A549 (cell line): ENCODE data around the gene RTP5.

Experiments used
- HDAC2 ChIP-seq: fragments of 200-600 bp; sonication (generic); IDR thresholded peaks from 2 replicates; pipeline ENCODE4 v1.6.1; 2016
- NR3C1 ChIP-seq: fragments of >200 bp; sonication (Bioruptor Twin); formaldehyde crosslinking; IDR thresholded peaks from 3 replicates; pipeline ENCODE4 v1.6.1; 2017
- PHF8 ChIP-seq: fragments of 200-600 bp; sonication (generic); IDR thresholded peaks from 2 replicates; pipeline ENCODE4 v1.6.1; 2016; ENCODE audit warnings: low read depth, mild to moderate bottlenecking, antibody characterized with exemption, moderate library complexity, borderline replicate concordance
- TF ChIP-seq, protein P1 (sequence below): fragments of >200 bp; sonication (Bioruptor Twin); formaldehyde crosslinking; IDR thresholded peaks from 3 replicates; pipeline ENCODE4 v1.5.1; 2016
- TF ChIP-seq, protein P2 (sequence below): IDR thresholded peaks from 2 replicates; pipeline ENCODE4 v1.6.1; 2012
- TF ChIP-seq, protein P3 (sequence below): fragments of 150-350 bp; IDR thresholded peaks from 2 replicates; pipeline ENCODE4 v1.6.1; 2014; ENCODE audit warnings: low read depth, mild to moderate bottlenecking, low read length

DNA sequence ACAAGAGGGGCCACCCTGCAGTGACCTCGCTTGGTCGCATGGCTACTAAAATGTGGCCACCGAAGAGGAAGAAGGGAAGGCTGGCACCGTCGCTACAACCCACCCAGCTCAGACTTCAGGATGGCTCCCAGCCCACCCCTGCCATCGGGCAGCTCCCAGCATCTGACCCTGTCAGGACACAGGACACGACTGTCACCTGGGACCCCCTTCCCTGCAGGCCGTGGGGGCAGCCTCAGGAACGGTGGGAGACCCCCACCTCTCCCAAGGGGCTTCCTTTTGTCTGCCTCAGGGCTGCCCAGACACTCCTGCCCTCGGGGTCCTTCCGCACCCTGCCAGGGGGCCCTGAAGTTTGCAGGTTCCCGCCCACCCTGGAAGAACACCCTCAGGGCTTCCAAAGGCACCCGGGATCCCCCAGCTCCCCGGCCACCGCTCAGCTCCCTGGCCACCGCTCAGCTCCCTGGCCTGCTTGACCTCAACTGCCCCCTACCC is 7.7 kb downstream of the RTP5 start:
- TF ChIP-seq, protein P1, sequence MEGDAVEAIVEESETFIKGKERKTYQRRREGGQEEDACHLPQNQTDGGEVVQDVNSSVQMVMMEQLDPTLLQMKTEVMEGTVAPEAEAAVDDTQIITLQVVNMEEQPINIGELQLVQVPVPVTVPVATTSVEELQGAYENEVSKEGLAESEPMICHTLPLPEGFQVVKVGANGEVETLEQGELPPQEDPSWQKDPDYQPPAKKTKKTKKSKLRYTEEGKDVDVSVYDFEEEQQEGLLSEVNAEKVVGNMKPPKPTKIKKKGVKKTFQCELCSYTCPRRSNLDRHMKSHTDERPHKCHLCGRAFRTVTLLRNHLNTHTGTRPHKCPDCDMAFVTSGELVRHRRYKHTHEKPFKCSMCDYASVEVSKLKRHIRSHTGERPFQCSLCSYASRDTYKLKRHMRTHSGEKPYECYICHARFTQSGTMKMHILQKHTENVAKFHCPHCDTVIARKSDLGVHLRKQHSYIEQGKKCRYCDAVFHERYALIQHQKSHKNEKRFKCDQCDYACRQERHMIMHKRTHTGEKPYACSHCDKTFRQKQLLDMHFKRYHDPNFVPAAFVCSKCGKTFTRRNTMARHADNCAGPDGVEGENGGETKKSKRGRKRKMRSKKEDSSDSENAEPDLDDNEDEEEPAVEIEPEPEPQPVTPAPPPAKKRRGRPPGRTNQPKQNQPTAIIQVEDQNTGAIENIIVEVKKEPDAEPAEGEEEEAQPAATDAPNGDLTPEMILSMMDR = no peak
- TF ChIP-seq PHF8 (no peak), NR3C1 (no peak), HDAC2 (no peak)
- TF ChIP-seq, protein P2, sequence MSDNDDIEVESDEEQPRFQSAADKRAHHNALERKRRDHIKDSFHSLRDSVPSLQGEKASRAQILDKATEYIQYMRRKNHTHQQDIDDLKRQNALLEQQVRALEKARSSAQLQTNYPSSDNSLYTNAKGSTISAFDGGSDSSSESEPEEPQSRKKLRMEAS = no peak
- TF ChIP-seq, protein P3, sequence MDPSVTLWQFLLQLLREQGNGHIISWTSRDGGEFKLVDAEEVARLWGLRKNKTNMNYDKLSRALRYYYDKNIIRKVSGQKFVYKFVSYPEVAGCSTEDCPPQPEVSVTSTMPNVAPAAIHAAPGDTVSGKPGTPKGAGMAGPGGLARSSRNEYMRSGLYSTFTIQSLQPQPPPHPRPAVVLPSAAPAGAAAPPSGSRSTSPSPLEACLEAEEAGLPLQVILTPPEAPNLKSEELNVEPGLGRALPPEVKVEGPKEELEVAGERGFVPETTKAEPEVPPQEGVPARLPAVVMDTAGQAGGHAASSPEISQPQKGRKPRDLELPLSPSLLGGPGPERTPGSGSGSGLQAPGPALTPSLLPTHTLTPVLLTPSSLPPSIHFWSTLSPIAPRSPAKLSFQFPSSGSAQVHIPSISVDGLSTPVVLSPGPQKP = no peak
